Spleen (tissue), 7 donors: ENCODE measurements around the gene HMGCLL1.

Source experiments
- CTCF ChIP-seq, 11 experiments: fragments of 200-600 bp in 7 of 11; fragments of 450-650 bp in 4 of 11; sonication (generic) in 4 of 11; IDR thresholded peaks in 8 of 11; conservative IDR thresholded peaks in 3 of 11; 1 replicate in 7 of 11; 2 replicates in 4 of 11; pipeline versions ENCODE4 v1.4.0 to v1.8.0; 2016 to 2021; ENCODE audit warnings: antibody characterized with exemption in 11 of 11, inconsistent platforms in 4 of 11, mild to moderate bottlenecking in 1 of 11
- POLR2A ChIP-seq, 3 donors: fragments of 450-650 bp; IDR thresholded peaks; one replicate each; pipeline ENCODE4 v1.5.1; 2017; ENCODE audit warnings: antibody characterized with exemption in 3 of 3, mild to moderate bottlenecking in 1 of 3
- donor health status: DM: no; HTN: no; CAD: no; lungs with moderate emphysema.
- donor health status: DM: no; HTN: no; CAD: no.
- donor health status: DM: no; HTN: no; CAD: no.

GRCh38 chr6:55474382-55474781, 104.6 kb downstream of the HMGCLL1 start:
- no peak for TF ChIP-seq CTCF (IDR thresholded peaks at IDR 0.05 in 8 of 11, conservative IDR thresholded peaks at IDR 0.05 in 3 of 11)
- no peak for TF ChIP-seq POLR2A (IDR thresholded peaks at IDR 0.05)
